Natural killer cell (primary cell): Measurements from ENCODE around the gene KLHL35. TPM values are rescaled to one million over a fixed set of nuclear protein-coding genes. Genes with fewer than 3 reads are reported as not detected.

Source experiments
- ATAC-seq, 3 donors: fragments of 150-1000 bp in 2 of 3; fragments of 200-7000 bp in 1 of 3; cut with Tn5 transposase; 1 replicate in 1 of 3; 2 replicates in 2 of 3; pipeline ENCODE4 v1.10.0; 2021; ENCODE audit warnings: mild to moderate bottlenecking in 2 of 3, moderate library complexity in 2 of 3
- DNase-seq, 2 donors: peaks; one replicate each; pipeline versions ENCODE4 v3.0.0 to v3.0.0-alpha.2; 2013 to 2021; ENCODE audit warnings: mixed read lengths in 1 of 2
- H3K27ac ChIP-seq: one replicate; pipeline ENCODE4 v1.5.1; 2013; ENCODE audit warnings: mild to moderate bottlenecking, low read length
- H3K27me3 ChIP-seq: one replicate; pipeline ENCODE4 v1.6.1; 2013; ENCODE audit warnings: low read length; ENCODE audit not compliant: control insufficient read depth, insufficient read depth
- H3K36me3 ChIP-seq: one replicate; pipeline ENCODE4 v1.6.1; 2013; ENCODE audit warnings: low read length; ENCODE audit not compliant: control insufficient read depth, insufficient read depth
- H3K4me1 ChIP-seq: one replicate; pipeline ENCODE4 v1.6.1; 2013; ENCODE audit warnings: low read length; ENCODE audit not compliant: control insufficient read depth, insufficient read depth
- H3K4me3 ChIP-seq: one replicate; pipeline ENCODE4 v1.5.1; 2013; ENCODE audit warnings: low read length
- H3K9me3 ChIP-seq: one replicate; pipeline ENCODE4 v1.6.1; 2013; ENCODE audit warnings: low read length; ENCODE audit not compliant: control insufficient read depth, insufficient read depth
- H3K27ac Mint-ChIP-seq, 2 donors: one replicate each; pipeline ENCODE4 v1.8.0; 2022; ENCODE audit warnings: mild to moderate bottlenecking in 2 of 2, mixed read lengths in 2 of 2, moderate library complexity in 1 of 2
- H3K27me3 Mint-ChIP-seq, 2 donors: one replicate each; pipeline ENCODE4 v1.8.0; 2022; ENCODE audit warnings: low read depth in 2 of 2, mixed read lengths in 2 of 2
- H3K36me3 Mint-ChIP-seq: one replicate; pipeline ENCODE4 v1.8.0; 2022; ENCODE audit warnings: mixed read lengths
- H3K4me1 Mint-ChIP-seq, 2 donors: one replicate each; pipeline ENCODE4 v1.8.0; 2022; ENCODE audit warnings: mixed read lengths in 2 of 2
- H3K4me3 Mint-ChIP-seq: one replicate; pipeline ENCODE4 v1.8.0; 2022; ENCODE audit warnings: mild to moderate bottlenecking, moderate library complexity, mixed read lengths
- H3K9me3 Mint-ChIP-seq, 2 donors: one replicate each; pipeline ENCODE4 v1.8.0; 2022; ENCODE audit warnings: mixed read lengths in 2 of 2
- CTCF ChIP-seq: fragments of 200-600 bp; IDR thresholded peaks from one replicate; pipeline ENCODE4 v1.8.0; 2022; ENCODE audit warnings: antibody characterized with exemption
- WGBS: methylation state at CpG from one replicate; pipeline ENCODE4 v1.1.7; 2013; ENCODE audit warnings: missing lambda C conversion rate; ENCODE audit not compliant: insufficient coverage; 5-methylcytosine and 5-hydroxymethylcytosine counted together
- intact Hi-C: fragments of 100-400 bp; cut with micrococcal nuclease; formaldehyde crosslinking; loops from one replicate; pipeline ENCODE4 v1.14.2; 2022
- total RNA-seq, 4 donors: library from RNA; stranded (reverse); fragments of 120-200 nt in 1 of 4; gene quantifications; one replicate each; pipeline versions ENCODE4 v1.2.3 to v1.2.4, GENCODE V29; 2013 to 2022

The KLHL35 gene
- total RNA-seq, 3 donors from 2014 or later (not counting 1 experiment from before 2014, with no cell fraction given) = 0.40 to 0.93 (median 0.54) TPM

- peak; percentile 72 to 84 for DNase-seq
- peak; percentile 76 to 99 (median 95) for ATAC-seq
- Histone ChIP-seq H3K36me3 (peaks cover 2% of the 10 kb centered on the region), H3K9me3 (no peaks in the 10 kb centered on the region), H3K27ac (no peak overlapping the region), H3K27me3 (no peaks in the 10 kb centered on the region), H3K4me1 (no peaks in the 10 kb centered on the region), H3K4me3 (no peak overlapping the region)
- no peaks in the 10 kb centered on the region for H3K36me3 Mint-ChIP-seq
- H3K4me1 Mint-ChIP-seq = peaks cover 4% of the 10 kb centered on the region in 2 donors
- peaks cover 2 to 14% of the 10 kb centered on the region in 2 donors for H3K27me3 Mint-ChIP-seq
- H3K9me3 Mint-ChIP-seq = no peaks in the 10 kb centered on the region
- intact Hi-C loops = loop anchor here (1.0 kb wide), 1 partner anchor 87 kb away; no protein-coding TSS in a partner anchor
- TF ChIP-seq CTCF = peak; percentile 91
- 22% methylated on average over 6 of the region's 6 CpGs for WGBS
- H3K27ac Mint-ChIP-seq = no peak overlapping the region
- H3K4me3 Mint-ChIP-seq = no peak overlapping the region
Measured at GRCh38 chr11:75445315-75445953, 12.4 kb upstream of the KLHL35 start.

- Mint-ChIP-seq H3K4me1 (peaks cover 4 to 9% of the 10 kb centered on the region in 2 donors), H3K27me3 (peaks cover 6 to 14% of the 10 kb centered on the region in 2 donors), H3K4me3 (no peak overlapping the region), H3K27ac (no peak overlapping the region), H3K9me3 (no peaks in the 10 kb centered on the region), H3K36me3 (no peaks in the 10 kb centered on the region)
- ATAC-seq (no peak), DNase-seq (no peak)
- 84% methylated on average over 12 of the region's 12 CpGs for WGBS
- no peaks in the 10 kb centered on the region for H3K27me3 ChIP-seq
- no peak overlapping the region for H3K4me3 ChIP-seq
- no peaks in the 10 kb centered on the region for H3K9me3 ChIP-seq
- H3K36me3 ChIP-seq = peaks cover 2% of the 10 kb centered on the region
- no peak overlapping the region for H3K27ac ChIP-seq
- intact Hi-C loops = no loop called here
- TF ChIP-seq CTCF = no peak
- no peaks in the 10 kb centered on the region for H3K4me1 ChIP-seq
Measured at GRCh38 chr11:75443043-75443442, 10.0 kb upstream of the KLHL35 start.

- Mint-ChIP-seq H3K36me3 (no peaks in the 10 kb centered on the region), H3K4me3 (no peak overlapping the region), H3K4me1 (peaks cover 4 to 9% of the 10 kb centered on the region in 2 donors), H3K27me3 (peaks cover 6 to 14% of the 10 kb centered on the region in 2 donors), H3K9me3 (no peaks in the 10 kb centered on the region), H3K27ac (no peak overlapping the region)
- no peaks in the 10 kb centered on the region for H3K9me3 ChIP-seq
- peaks cover 2% of the 10 kb centered on the region for H3K36me3 ChIP-seq
- intact Hi-C loops = no loop called here
- H3K27ac ChIP-seq = no peak overlapping the region
- no peaks in the 10 kb centered on the region for H3K27me3 ChIP-seq
- WGBS = 92% methylated on average over 15 of the region's 15 CpGs
- no peaks in the 10 kb centered on the region for H3K4me1 ChIP-seq
- DNase-seq = no peak
- TF ChIP-seq CTCF = no peak
- ATAC-seq = no peak
- no peak overlapping the region for H3K4me3 ChIP-seq
Measured at GRCh38 chr11:75442161-75442885, 9.3 kb upstream of the KLHL35 start.
